Measurements from ENCODE around the gene KRTAP4-2.
"Not testable (repeated sequence)": the region's sequence is repeated elsewhere in the genome, so short reads cannot be mapped to it uniquely, and the experiment has no call there.

Gene KRTAP4-2

GRCh38 chr17:41160190-41160589 is 17.8 kb downstream of the KRTAP4-2 start:
- DNase-seq, result not testable (repeated sequence)

GRCh38 chr17:41153856-41154255 is 24.2 kb downstream of the KRTAP4-2 start:
- peak; percentile 42 for DNase-seq

GRCh38 chr17:41151525-41151924 is 26.5 kb downstream of the KRTAP4-2 start:
- DNase-seq, result no peak

GRCh38 chr17:41150026-41150425 is 28.0 kb downstream of the KRTAP4-2 start:
- DNase-seq, result no peak

- DNase-seq, result no peak
Measured at GRCh38 chr17:41149652-41149985, 28.4 kb downstream of the KRTAP4-2 start, which contains the start of gene KRTAP4-5. TSS of gene KRTAP4-5 (minus strand) at chr17:41149825. CDS start at chr17:41149767, 58 bp downstream.

GRCh38 chr17:41148971-41149651 is 28.9 kb downstream of the KRTAP4-2 start:
- not testable (repeated sequence) for DNase-seq

GRCh38 chr17:41147531-41148204 is 30.4 kb downstream of the KRTAP4-2 start:
- no peak for DNase-seq

GRCh38 chr17:41145261-41145660 is 32.8 kb downstream of the KRTAP4-2 start:
- no peak for DNase-seq

- DNase-seq, result no peak
Measured at GRCh38 chr17:41144846-41145245, 33.2 kb downstream of the KRTAP4-2 start.

GRCh38 chr17:41141361-41141760 is 36.7 kb downstream of the KRTAP4-2 start:
- DNase-seq, result no peak

GRCh38 chr17:41140360-41141131 is 37.5 kb downstream of the KRTAP4-2 start, which contains the start of gene KRTAP4-6:
TSS of gene KRTAP4-6 (minus strand) at chr17:41140544. CDS start at chr17:41140487, 57 bp downstream.
- no peak for DNase-seq

GRCh38 chr17:41139865-41140264 is 38.2 kb downstream of the KRTAP4-2 start:
- not testable (repeated sequence) for DNase-seq

- DNase-seq, result no peak
Measured at GRCh38 chr17:41133880-41134735, 43.9 kb downstream of the KRTAP4-2 start.

- no peak for DNase-seq
Measured at GRCh38 chr17:41131979-41132378, 46.0 kb downstream of the KRTAP4-2 start.
